GM18517 (cell line): ENCODE measurements around the gene LRP5.
"Not testable (repeated sequence)": the region's sequence is repeated elsewhere in the genome, so short reads cannot be mapped to it uniquely, and the experiment has no call there.

Experiments
- ATAC-seq: cut with Tn5 transposase; IDR thresholded peaks from one replicate; pipeline ENCODE4 v1.9.1; 2021; ENCODE audit warnings: mild to moderate bottlenecking, moderate library complexity; ENCODE audit not compliant: unreplicated experiment

The LRP5 gene

DNA sequence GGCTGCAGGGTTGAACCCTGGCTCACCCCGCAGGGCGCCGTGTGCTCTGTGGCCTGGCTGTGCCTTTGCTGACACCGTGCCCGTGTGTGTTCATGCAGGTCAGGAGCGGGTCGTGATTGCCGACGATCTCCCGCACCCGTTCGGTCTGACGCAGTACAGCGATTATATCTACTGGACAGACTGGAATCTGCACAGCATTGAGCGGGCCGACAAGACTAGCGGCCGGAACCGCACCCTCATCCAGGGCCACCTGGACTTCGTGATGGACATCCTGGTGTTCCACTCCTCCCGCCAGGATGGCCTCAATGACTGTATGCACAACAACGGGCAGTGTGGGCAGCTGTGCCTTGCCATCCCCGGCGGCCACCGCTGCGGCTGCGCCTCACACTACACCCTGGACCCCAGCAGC lies 101.2 kb downstream of the LRP5 start:
- no peak for ATAC-seq

DNA sequence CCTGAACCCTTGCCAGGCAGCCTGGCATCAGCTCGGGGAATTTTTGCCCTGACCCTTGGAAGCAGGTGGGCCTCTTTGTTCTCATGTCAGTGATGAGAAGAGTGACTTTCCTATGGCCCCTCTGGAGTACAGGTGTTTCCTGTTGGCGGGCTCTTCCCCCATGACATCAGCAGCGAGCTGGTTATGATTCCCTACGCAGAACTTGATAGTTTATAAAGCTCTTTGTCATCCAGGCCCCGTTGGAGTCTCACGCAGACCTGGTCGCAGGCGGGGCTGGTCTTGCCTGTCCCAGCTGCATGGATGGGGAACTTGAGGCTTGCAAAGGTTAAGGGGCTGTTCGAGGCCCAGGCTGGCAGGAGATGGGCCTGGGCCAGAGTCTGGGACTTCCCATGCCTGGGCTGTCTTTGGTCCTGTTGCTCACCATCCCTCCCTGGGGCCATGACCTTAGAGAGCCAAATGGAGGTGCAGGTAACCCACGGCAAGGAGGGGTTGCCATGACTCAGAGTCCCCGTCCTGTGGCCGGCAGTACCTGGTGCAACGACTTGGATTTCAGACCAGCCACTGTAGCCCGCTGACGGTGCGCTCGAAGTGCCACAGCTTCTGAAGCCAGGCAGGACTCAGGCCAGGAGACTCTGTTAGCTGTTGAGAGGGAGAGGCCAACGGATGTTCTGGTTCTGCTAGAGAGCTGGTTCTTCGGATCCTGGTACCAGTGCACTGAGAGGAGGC lies 102.3 kb downstream of the LRP5 start:
- ATAC-seq = no peak

DNA sequence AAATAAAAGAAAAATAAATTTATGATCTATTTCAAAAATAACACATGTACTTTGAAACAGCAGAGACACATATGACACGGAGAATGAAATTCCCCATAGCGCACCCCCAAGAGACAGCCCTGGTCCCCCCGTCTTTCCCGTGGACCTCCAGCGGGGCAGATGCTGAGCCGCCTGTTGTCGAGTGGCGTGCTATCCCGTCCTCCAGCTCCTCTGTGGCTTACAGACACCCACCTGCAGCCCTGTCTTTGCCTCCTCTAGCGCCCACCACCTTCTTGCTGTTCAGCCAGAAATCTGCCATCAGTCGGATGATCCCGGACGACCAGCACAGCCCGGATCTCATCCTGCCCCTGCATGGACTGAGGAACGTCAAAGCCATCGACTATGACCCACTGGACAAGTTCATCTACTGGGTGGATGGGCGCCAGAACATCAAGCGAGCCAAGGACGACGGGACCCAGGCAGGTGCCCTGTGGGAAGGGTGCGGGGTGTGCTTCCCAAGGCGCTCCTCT lies 103.7 kb downstream of the LRP5 start:
- ATAC-seq = no peak

DNA sequence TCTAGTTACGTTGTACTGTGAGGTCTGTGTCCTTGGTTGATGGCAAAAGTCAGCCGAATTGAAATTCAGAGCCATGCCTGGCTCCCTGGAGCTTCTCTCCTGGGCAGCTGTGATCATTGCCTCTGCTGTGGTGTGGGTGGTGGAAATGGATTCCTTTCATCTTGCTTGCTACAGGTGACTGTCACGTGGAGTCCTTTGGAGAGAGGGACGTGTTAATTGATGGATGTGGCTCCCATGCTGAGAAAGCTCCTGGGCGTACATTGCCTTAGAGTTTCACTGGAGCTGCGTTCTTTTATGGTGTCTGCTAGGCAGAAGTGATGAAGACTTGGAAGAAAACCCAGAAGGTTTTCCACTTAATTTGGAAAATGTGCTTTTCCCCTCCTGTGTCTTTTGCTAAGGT lies 106.3 kb downstream of the LRP5 start:
- no peak for ATAC-seq

DNA sequence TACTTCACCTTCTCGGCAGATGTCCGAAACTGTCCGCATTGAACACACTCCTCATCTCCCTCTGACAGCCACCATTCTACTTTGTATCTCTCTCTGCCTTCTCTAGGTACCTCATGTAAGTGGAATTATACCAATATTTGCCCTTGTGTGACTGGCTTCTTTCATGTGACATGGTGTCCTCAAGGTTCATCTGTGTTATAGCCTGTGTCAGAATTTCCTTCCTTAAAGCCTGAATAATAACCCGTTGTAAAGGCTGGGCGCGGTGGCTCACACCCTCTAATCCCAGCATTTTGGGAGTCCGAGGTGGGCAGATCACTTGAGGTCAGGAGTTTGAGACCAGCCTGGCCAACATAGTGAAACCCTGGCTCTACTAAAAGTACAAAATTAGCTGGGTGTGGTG lies 107.8 kb downstream of the LRP5 start:
- ATAC-seq = no peak

DNA sequence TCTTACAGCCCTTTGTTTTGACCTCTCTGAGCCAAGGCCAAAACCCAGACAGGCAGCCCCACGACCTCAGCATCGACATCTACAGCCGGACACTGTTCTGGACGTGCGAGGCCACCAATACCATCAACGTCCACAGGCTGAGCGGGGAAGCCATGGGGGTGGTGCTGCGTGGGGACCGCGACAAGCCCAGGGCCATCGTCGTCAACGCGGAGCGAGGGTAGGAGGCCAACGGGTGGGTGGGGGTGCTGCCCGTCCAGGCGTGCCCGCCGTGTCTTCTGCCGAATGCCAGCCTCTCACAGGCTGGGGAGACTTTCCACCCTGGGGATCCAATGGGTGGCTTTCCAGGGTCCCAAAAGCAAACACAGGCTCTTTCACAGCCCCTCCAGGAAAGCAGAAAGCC lies 111.1 kb downstream of the LRP5 start:
- no peak for ATAC-seq

DNA sequence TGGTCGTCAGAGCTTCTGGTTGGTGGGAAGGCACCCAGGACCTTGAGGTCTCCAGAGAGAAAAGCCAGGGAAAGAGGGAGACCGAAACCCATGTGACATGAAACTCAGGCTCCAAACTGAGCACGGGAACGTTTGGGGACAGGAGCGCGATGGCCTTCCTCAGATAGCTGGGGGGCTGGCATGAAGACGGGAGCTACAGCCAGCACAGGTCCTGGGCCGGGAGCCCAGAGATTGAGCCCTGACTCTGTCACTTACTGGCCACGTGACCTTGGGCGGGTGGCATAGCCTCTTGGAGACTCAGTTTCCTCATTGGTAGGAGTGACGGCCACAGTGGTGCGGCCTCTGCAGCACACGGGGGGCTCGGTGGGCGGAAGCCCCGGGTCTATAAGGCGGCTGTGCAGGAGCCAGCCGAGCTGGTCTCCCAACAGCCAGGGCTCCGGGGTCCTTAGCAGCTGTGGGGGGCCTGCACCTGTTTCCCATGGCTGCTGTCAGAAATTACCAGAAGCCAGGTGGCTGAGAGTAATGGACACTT lies 111.8 kb downstream of the LRP5 start:
- ATAC-seq = no peak

DNA sequence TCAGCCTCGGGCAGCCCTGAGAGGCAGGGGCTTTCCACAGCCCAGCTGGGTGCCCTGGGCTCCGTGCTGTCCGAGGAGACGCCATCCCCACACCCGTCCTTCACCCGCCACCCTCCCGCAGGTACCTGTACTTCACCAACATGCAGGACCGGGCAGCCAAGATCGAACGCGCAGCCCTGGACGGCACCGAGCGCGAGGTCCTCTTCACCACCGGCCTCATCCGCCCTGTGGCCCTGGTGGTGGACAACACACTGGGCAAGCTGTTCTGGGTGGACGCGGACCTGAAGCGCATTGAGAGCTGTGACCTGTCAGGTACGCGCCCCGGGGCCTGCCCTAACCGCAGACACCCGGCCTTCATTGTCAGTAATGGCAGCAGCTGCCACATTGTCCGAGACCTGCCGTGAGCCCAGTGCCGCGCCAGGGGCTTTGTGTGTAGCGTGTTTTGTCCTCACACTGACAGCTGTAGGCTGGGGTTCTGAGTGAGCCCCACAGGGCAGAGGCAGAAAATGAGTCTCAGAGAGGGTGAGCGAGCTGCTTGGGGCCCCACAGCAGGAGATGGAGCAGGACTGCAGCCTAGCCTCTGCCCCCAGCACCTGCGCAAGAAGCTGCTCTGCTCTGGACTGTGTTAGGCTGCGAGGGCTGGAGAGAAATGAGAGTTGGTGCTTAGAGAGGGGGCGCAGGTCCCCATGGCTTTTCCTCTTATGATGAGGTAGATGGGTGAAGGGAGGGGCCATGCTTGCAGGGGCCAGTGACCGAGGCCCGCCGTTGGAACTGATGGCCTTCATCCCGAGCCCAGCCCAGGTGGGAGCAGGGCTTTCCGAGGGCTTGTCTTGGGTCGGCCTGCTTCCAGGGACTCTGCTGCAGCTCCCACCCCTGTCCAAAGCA lies 112.8 kb downstream of the LRP5 start:
- ATAC-seq = no peak

DNA sequence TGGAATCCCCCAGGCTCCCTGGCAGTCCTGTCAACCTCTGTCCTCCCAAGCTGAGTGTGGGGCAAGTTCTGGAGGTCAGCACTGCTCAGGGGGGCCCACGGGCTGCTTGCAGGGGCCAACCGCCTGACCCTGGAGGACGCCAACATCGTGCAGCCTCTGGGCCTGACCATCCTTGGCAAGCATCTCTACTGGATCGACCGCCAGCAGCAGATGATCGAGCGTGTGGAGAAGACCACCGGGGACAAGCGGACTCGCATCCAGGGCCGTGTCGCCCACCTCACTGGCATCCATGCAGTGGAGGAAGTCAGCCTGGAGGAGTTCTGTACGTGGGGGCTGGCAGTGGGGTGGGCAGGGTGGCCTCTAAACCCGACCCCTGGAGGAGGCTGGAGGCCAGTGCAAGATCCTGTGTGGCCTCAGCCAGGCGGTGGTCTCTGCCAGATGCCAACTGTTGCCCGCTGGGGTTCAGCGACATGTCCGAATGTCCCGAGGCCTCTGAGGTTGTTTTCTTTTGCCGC lies 113.5 kb downstream of the LRP5 start:
- ATAC-seq = no peak

DNA sequence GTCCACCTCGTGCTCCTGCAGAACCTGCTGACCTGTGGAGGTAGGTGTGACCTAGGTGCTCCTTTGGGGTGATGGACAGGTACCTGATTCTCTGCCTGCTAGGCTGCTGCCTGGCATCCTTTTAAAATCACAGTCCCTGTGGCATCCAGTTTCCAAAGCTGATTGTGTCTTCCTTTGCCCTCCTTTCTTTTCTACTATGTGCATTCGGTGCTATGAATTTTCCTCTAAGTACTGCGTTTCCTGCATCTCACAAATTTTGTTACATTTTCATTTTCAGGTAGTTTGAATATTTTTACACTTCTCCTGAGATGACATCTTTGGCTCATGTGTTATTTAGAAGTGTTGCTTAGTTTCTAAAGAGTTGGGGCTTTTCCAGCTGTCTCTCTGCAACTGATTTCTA lies 117.3 kb downstream of the LRP5 start:
- no peak for ATAC-seq

DNA sequence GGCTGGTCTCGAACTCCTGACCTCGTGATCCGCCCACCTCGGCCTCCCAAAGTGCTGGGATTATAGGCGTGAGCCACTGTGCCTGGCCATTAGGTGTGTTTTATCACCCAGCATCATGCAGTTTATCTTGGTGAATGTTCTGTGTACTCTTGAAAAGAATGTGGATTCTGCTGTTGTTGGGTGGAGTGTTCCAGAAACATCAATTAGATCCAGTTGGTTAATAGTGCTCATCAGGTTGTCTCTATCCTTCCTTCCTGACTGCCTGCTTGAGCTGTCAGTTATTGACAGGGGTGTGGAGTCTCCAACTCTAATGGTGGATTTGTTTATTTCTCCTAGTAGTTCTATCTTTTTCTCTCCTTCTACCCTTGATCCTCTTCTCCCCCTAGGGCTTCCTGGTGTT lies 118.0 kb downstream of the LRP5 start:
- ATAC-seq = no peak

DNA sequence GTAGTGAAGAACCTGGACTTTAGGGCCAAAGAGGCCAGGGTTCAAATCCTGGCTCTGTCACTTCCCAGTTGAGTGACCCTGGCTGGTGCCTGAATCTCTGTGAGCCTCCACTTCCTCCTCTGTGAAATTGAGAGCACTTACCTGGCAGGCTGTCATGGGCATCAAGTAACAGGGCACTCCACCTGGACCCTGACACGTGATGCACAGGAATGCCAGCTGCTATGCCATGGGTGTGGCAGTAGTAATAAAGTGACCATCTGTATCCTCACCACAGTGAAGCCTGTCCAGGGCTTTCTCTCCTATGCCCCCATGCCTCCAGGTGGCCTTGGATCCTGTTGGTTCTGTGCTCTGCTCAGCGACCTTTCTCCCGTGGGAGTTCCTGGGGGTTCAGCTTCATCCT lies 118.4 kb downstream of the LRP5 start:
- ATAC-seq = no peak

DNA sequence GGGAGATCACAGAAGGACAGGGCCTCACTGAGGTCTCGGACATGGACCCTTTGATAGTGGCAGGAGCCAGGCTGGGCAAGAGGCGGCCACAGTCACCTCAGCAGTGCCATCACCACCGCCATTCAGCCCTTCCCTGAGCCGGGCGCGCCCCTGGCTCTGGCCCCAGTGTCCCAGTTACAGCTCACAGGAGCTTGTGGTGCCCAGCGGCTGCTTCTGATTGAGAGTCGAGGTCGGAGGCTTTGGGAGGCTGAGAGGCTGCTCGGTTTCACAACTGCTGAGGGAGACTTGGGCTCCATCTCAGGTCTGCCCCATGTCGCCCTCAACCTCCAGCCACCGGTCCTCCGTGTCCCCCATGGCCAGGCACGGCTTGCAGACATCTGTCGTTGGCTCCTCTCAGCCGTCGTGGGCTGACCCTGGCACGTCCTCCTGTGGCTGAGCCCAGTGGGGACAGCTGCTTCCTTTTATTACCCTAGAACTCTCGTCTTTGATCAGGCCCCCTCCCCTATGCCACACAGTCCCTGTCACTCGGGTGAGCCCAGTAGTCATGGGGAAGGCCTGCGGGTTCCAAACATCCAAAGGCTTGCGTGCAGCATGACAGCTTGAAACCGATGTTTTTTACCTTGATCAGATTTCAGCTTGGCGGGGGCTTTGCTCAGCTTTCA lies 119.7 kb downstream of the LRP5 start:
- no peak for ATAC-seq

DNA sequence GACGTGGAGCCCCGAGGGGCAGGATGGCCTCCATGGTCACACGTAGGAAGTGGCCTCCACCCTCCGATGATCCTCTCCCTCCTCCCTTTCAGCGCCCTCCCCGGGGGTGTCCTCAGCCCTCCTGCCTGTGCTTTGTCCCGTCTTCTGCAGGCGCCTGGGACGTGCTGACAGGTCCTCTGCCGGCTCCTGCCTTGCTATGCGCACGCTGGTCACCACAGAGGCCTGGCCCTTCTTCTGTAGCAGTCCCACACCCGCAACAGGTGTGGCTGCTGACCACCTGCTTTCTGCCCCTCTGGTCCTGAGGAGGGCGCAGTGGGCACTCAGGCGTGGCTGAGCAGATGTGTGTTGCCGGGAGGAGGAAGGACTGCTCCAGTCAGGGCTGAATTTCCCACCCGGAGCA lies 120.5 kb downstream of the LRP5 start:
- no peak for ATAC-seq

DNA sequence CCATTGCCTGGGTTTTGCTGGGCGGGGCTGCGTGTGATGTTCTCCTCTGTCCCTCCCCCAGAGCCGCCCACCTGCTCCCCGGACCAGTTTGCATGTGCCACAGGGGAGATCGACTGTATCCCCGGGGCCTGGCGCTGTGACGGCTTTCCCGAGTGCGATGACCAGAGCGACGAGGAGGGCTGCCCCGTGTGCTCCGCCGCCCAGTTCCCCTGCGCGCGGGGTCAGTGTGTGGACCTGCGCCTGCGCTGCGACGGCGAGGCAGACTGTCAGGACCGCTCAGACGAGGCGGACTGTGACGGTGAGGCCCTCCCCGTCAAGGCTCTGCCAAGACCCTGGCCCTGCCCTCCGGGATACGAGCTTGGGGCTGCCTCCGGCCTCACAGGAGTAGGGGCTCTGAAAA lies 121.2 kb downstream of the LRP5 start:
- ATAC-seq = no peak

DNA sequence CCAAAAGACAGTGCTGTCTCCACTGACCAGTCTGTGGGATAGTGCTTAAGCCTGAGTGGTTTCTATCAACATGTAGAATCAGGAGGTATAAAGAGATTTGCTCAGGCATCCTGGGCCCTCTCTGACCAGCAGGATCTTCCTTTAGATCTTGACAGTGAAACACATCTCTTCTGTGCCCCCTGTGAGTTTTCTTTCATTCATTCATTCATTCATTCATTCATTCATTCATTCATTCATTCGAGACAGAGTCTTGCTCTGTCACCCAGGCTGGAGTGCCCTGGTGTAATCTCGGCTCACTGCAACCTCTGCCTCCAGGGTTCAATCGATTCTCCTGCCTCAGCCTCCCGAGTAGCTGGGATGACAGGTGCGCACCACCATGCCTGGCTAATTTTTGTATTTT lies 121.8 kb downstream of the LRP5 start:
- ATAC-seq = not testable (repeated sequence)

DNA sequence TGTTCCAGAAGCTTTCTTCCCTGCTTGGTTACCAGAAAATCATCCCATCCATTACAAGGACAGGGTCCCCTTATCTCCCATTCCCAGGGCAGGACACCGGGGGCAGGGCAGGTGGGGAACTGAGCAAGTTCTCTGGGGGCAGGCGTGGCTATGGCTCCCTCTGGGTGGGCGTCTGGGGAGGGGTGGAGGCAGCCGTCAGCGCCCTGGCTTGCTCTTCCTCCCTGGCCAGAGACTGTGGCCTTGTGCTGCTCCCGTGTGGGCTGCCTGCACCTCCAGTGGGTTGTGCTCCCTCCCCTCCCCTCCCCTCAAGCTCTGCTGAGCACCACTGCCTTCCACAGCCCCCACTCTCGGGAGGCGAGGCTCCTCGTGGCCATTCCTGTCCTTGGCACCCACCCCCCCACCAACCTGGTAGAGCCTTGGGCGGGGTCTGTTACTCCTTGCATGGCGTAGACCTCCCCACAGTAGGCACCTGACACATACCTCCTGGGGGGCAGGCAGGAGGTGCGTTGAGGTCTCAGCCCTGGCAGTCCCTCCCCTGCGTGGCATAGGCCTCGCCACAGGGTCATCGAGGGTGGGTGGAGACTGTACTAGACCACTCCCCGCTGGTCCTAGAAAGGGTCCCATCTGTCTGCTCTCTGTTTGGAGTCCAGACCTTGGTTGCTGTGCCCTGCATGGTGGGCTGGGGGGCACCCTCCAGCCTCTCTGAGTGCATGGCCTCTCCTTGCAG lies 123.9 kb downstream of the LRP5 start:
- no peak for ATAC-seq

DNA sequence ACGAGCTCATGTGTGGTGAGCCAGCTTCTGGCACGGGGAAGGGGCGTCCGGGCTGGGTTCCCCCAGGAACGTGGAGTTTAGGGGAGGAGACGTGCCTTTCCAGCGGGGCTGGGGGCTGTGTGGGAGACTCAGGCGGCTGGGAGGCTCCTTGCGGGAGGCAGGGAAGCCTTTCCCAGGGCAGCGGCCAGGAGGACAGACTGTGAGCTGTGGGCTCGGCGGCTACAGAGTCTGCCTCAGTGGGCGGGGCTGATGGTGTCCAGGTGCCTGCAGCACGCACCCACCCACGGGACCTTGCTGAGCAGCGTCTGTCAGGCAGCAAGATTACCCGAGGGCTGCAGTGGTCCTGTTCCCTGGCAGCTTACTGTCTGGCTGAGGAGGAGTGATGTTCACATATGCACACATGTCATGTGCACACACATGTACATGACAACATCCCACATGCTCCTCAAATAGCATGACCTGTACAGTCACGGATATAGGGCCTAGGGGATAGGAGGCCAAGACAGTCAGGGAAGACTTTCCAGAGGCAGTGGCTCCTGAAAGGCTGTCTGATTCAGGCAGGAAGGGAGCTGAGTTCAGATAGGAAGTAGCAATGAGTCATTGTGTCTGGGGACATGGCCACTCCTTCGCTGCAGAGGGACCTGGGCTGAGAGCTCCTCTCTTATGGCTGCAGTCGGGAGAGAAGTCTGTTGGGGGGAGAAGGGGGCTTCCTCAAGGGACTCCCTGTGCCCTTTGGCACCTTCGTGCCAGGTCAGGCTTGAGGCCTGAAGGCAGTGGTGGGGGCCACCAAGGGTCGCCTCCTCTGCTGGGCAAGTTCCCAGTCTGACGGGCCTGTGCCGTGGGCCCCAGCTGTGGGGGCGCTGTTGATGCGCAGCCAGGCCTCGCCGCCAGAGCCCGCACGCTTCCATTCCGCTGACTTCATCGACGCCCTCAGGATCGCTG lies 124.9 kb downstream of the LRP5 start:
- no peak for ATAC-seq

DNA sequence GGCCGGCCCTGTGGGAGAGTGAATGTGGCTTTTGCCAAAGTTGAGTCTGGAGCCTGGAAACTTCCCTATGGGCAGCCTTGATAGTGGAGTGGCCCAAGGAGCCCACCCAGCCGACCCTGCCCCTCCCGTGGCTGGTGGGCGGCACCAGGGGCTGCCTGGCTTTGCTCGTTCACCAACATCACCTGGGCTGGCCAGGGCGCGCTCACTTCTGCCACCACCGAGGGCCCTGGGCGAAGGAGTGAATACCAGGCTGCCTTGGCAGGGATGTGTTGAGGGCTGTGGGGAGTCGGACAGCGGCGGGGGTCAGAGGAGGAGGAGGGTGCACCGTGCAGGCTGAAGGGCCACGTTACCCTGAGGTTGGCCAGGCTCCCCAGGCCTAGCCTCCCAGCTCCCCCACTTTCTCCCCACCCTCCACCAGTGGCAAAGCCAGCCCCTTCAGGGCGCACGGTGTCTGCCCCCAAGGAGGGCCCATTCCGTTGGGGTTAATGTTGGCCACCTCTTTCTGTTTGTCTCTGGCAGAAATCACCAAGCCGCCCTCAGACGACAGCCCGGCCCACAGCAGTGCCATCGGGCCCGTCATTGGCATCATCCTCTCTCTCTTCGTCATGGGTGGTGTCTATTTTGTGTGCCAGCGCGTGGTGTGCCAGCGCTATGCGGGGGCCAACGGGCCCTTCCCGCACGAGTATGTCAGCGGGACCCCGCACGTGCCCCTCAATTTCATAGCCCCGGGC lies 125.7 kb downstream of the LRP5 start:
- ATAC-seq = no peak
